SK-N-SH treated with all-trans-retinoic acid at 6 μM for 48 hours (cell line): ENCODE results near the gene CFL1.

Experiments
- ARNTL ChIP-seq: fragments of 450-650 bp; formaldehyde crosslinking; IDR thresholded peaks from 2 replicates; pipeline ENCODE4 v1.5.0; 2020; ENCODE audit warnings: low read depth, mild to moderate bottlenecking, moderate library complexity, borderline replicate concordance
- BACH2 ChIP-seq: fragments of 250-450 bp; sonication (Bioruptor Pico); IDR thresholded peaks from 2 replicates; pipeline ENCODE4 v1.9.0; 2021; ENCODE audit warnings: mild to moderate bottlenecking, borderline replicate concordance
- ESRRG ChIP-seq: fragments of 250-450 bp; sonication (Bioruptor Pico); IDR thresholded peaks from 2 replicates; pipeline ENCODE4 v1.6.1; 2021; ENCODE audit warnings: mild to moderate bottlenecking
- RARB ChIP-seq: fragments of 250-450 bp; sonication (Bioruptor Pico); IDR thresholded peaks from 2 replicates; pipeline ENCODE4 v1.8.0; 2021; ENCODE audit warnings: mild to moderate bottlenecking, moderate library complexity
- ZC3H10 ChIP-seq: fragments of 250-450 bp; sonication (Bioruptor Pico); IDR thresholded peaks from 2 replicates; pipeline ENCODE4 v1.5.1; 2021; ENCODE audit warnings: mild to moderate bottlenecking, moderate library complexity
- ZFP3 ChIP-seq: fragments of 250-450 bp; sonication (Bioruptor Pico); IDR thresholded peaks from 2 replicates; pipeline ENCODE4 v1.5.0; 2020; ENCODE audit warnings: mild to moderate bottlenecking, moderate library complexity
- ZNF565 ChIP-seq: fragments of 450-650 bp; formaldehyde crosslinking; conservative IDR thresholded peaks from 2 replicates; pipeline ENCODE4 v1.5.0; 2020; ENCODE audit warnings: low read depth, mild to moderate bottlenecking, moderate library complexity
- ZNF70 ChIP-seq: fragments of 450-650 bp; formaldehyde crosslinking; IDR thresholded peaks from 2 replicates; pipeline ENCODE4 v1.5.0; 2020; ENCODE audit warnings: mild to moderate bottlenecking, moderate library complexity
- ZNF8 ChIP-seq: fragments of 450-650 bp; formaldehyde crosslinking; IDR thresholded peaks from 2 replicates; pipeline ENCODE4 v1.5.0; 2020; ENCODE audit warnings: mild to moderate bottlenecking, moderate library complexity
- TF ChIP-seq, protein P1 (sequence below): fragments of 250-450 bp; sonication (Bioruptor Pico); IDR thresholded peaks from 2 replicates; pipeline ENCODE4 v1.5.1; 2021; ENCODE audit warnings: mild to moderate bottlenecking, moderate library complexity
- TF ChIP-seq, protein P2 (sequence below): fragments of 250-450 bp; sonication (Bioruptor Pico); IDR thresholded peaks from 2 replicates; pipeline ENCODE4 v1.5.0; 2020; ENCODE audit warnings: mild to moderate bottlenecking, moderate library complexity
- TF ChIP-seq, protein P3 (sequence below): fragments of 250-450 bp; sonication (Bioruptor Pico); IDR thresholded peaks from 2 replicates; pipeline ENCODE4 v1.8.0; 2020; ENCODE audit warnings: mild to moderate bottlenecking, moderate library complexity, borderline replicate concordance
- TF ChIP-seq, protein P4 (sequence below): fragments of 250-450 bp; sonication (Bioruptor Pico); IDR thresholded peaks from 2 replicates; pipeline ENCODE4 v1.5.1; 2020; ENCODE audit warnings: low read depth, mild to moderate bottlenecking, moderate library complexity

DNA sequence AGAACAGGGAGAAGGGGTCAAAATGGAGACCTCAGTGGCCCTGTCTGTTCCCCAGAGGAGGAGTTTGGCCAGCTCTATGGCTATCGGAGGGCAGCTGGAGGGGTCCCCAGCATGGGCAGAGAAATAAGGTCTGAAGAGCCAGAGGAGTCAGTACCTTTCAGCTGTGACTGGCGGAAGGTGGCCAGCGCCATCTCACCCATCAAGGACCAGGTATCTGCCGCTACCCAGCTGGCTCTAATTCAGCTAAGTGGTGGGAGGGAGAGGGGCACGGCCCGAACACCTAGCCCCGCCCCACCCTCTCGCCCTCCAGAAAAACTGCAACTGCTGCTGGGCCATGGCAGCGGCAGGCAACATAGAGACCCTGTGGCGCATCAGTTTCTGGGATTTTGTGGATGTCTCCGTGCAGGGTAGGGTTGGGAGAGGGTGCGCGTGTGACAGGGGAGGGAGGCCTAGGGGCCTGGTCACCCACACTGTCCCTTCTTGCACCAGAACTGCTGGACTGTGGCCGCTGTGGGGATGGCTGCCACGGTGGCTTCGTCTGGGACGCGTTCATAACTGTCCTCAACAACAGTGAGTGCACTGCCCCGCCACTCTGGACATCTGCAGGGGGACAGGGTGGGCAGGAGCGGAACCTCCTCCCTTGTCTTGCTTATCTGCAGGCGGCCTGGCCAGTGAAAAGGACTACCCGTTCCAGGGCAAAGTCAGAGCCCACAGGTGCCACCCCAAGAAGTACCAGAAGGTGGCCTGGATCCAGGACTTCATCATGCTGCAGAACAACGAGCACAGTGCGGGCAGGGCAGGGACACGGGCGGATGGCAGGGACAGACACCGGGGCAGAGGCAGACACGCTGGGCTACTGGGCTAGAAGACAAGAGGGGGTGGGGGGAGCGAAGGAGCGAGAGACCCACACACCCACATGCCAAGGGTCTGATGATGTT, 24.4 kb upstream of the CFL1 start:
- TF ChIP-seq ZNF70 (CRISPR knock-in tag) (no peak), ESRRG (CRISPR knock-in tag) (no peak), ZC3H10 (CRISPR knock-in tag) (no peak), ZNF8 (CRISPR knock-in tag) (no peak), BACH2 (CRISPR knock-in tag) (no peak), ZFP3 (CRISPR knock-in tag) (no peak), ARNTL (CRISPR knock-in tag) (no peak), ZNF565 (CRISPR knock-in tag) (no peak), RARB (CRISPR knock-in tag) (no peak)
- TF ChIP-seq, protein P1, sequence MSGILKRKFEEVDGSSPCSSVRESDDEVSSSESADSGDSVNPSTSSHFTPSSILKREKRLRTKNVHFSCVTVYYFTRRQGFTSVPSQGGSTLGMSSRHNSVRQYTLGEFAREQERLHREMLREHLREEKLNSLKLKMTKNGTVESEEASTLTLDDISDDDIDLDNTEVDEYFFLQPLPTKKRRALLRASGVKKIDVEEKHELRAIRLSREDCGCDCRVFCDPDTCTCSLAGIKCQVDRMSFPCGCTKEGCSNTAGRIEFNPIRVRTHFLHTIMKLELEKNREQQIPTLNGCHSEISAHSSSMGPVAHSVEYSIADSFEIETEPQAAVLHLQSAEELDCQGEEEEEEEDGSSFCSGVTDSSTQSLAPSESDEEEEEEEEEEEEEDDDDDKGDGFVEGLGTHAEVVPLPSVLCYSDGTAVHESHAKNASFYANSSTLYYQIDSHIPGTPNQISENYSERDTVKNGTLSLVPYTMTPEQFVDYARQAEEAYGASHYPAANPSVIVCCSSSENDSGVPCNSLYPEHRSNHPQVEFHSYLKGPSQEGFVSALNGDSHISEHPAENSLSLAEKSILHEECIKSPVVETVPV (CRISPR knock-in tag): no peak
- TF ChIP-seq, protein P2, sequence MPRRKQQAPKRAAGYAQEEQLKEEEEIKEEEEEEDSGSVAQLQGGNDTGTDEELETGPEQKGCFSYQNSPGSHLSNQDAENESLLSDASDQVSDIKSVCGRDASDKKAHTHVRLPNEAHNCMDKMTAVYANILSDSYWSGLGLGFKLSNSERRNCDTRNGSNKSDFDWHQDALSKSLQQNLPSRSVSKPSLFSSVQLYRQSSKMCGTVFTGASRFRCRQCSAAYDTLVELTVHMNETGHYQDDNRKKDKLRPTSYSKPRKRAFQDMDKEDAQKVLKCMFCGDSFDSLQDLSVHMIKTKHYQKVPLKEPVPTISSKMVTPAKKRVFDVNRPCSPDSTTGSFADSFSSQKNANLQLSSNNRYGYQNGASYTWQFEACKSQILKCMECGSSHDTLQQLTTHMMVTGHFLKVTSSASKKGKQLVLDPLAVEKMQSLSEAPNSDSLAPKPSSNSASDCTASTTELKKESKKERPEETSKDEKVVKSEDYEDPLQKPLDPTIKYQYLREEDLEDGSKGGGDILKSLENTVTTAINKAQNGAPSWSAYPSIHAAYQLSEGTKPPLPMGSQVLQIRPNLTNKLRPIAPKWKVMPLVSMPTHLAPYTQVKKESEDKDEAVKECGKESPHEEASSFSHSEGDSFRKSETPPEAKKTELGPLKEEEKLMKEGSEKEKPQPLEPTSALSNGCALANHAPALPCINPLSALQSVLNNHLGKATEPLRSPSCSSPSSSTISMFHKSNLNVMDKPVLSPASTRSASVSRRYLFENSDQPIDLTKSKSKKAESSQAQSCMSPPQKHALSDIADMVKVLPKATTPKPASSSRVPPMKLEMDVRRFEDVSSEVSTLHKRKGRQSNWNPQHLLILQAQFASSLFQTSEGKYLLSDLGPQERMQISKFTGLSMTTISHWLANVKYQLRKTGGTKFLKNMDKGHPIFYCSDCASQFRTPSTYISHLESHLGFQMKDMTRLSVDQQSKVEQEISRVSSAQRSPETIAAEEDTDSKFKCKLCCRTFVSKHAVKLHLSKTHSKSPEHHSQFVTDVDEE (CRISPR knock-in tag): no peak
- TF ChIP-seq, protein P3, sequence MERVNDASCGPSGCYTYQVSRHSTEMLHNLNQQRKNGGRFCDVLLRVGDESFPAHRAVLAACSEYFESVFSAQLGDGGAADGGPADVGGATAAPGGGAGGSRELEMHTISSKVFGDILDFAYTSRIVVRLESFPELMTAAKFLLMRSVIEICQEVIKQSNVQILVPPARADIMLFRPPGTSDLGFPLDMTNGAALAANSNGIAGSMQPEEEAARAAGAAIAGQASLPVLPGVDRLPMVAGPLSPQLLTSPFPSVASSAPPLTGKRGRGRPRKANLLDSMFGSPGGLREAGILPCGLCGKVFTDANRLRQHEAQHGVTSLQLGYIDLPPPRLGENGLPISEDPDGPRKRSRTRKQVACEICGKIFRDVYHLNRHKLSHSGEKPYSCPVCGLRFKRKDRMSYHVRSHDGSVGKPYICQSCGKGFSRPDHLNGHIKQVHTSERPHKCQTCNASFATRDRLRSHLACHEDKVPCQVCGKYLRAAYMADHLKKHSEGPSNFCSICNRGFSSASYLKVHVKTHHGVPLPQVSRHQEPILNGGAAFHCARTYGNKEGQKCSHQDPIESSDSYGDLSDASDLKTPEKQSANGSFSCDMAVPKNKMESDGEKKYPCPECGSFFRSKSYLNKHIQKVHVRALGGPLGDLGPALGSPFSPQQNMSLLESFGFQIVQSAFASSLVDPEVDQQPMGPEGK: no peak
- TF ChIP-seq, protein P4, sequence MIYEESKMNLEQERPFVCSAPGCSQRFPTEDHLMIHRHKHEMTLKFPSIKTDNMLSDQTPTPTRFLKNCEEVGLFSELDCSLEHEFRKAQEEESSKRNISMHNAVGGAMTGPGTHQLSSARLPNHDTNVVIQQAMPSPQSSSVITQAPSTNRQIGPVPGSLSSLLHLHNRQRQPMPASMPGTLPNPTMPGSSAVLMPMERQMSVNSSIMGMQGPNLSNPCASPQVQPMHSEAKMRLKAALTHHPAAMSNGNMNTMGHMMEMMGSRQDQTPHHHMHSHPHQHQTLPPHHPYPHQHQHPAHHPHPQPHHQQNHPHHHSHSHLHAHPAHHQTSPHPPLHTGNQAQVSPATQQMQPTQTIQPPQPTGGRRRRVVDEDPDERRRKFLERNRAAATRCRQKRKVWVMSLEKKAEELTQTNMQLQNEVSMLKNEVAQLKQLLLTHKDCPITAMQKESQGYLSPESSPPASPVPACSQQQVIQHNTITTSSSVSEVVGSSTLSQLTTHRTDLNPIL (CRISPR knock-in tag): no peak
